Measurements from ENCODE around the gene ZNF19. TPM values are rescaled to one million over a fixed set of nuclear protein-coding genes. Genes with fewer than 3 reads are reported as not detected.

The ZNF19 gene
- total and polyA plus RNA-seq, 4 donors = 0.73 to 2.7 (median 1.9) TPM

GRCh38 chr16:71514476-71514875 lies 25.4 kb upstream of the ZNF19 start:
- DNase-seq (ENCODE audit: low spot score) = no peak
- WGBS = 90% methylated on average over 7 of the region's 7 CpGs
- H3K27ac ChIP-seq (ENCODE audit: low read depth in 1 of 2, low read length in 2 of 2) = no peak overlapping the region

DNA sequence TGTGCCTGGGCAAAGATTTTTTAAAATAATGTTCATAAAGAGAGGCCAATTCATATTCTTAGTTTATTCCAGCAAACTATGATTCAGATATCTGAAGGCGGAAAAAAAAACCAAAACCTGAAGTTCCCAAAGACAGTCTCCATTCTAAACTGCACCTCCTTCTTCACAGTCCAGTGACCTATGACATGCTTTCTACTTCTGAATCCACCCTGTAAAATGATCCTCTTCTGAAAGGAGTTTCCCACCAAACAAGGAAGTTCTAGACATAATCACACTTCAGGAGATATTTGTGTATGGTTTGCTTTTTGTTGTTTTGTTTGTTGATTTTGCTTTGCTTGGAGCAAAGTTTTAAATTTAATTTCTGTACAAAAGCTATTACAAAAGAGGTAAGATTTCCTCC lies 24.2 kb upstream of the ZNF19 start:
- no peak for DNase-seq (ENCODE audit: low spot score)
- H3K36me3 ChIP-seq (ENCODE audit: control insufficient read depth in 4 of 4, insufficient read depth in 3 of 4, low read depth in 1 of 4, low read length in 3 of 4) = no peaks in the 10 kb centered on the region
- no peaks in the 10 kb centered on the region for H3K27me3 ChIP-seq (ENCODE audit: control insufficient read depth in 4 of 4, insufficient read depth in 4 of 4, low read length in 3 of 4)
- no peaks in the 10 kb centered on the region for H3K9me3 ChIP-seq (ENCODE audit: control insufficient read depth in 4 of 4, low read length in 3 of 4)
- H3K4me1 ChIP-seq (ENCODE audit: control insufficient read depth in 4 of 4, insufficient read depth in 4 of 4, low read length in 3 of 4) = peaks cover 3 to 9% (median 4%) of the 10 kb centered on the region in 4 donors
- no peak overlapping the region for H3K9ac ChIP-seq (ENCODE audit: low read depth in 1 of 2, low read length in 2 of 2)
- H3K4me3 ChIP-seq (ENCODE audit: low read depth in 1 of 3, low read length in 3 of 3) = no peak overlapping the region
- no peak overlapping the region for H3K27ac ChIP-seq (ENCODE audit: low read depth in 1 of 2, low read length in 2 of 2)
- WGBS = 14% methylated on average over 1 of the region's 1 CpG
- TF ChIP-seq GABPA (IDR thresholded peaks at IDR 0.05 in 1 of 2, conservative IDR thresholded peaks at IDR 0.05 in 1 of 2) (no peak), TAF1 (conservative IDR thresholded peaks at IDR 0.05) (no peak), HNF4G (IDR thresholded peaks at IDR 0.05) (no peak), FOXA1 (IDR thresholded peaks at IDR 0.05) (no peak), RAD21 (IDR thresholded peaks at IDR 0.05) (no peak), SP1 (IDR thresholded peaks at IDR 0.05) (no peak), HNF4A (conservative IDR thresholded peaks at IDR 0.05) (no peak), CTCF (IDR thresholded peaks at IDR 0.05; ENCODE audit: low read depth, low read length, missing input control) (no peak), RXRA (IDR thresholded peaks at IDR 0.05) (no peak), NR2F2 (IDR thresholded peaks at IDR 0.05) (no peak)

More at GRCh38 chr16:71514476-71514875, 25.4 kb upstream of the ZNF19 start:
- H3K9me3 ChIP-seq (ENCODE audit: control insufficient read depth in 4 of 4, low read length in 3 of 4) = no peaks in the 10 kb centered on the region
- H3K4me1 ChIP-seq (ENCODE audit: control insufficient read depth in 4 of 4, insufficient read depth in 4 of 4, low read length in 3 of 4) = peaks cover 3 to 9% (median 4%) of the 10 kb centered on the region in 4 donors
- TF ChIP-seq RXRA (IDR thresholded peaks at IDR 0.05) = no peak
- TF ChIP-seq, protein P1, sequence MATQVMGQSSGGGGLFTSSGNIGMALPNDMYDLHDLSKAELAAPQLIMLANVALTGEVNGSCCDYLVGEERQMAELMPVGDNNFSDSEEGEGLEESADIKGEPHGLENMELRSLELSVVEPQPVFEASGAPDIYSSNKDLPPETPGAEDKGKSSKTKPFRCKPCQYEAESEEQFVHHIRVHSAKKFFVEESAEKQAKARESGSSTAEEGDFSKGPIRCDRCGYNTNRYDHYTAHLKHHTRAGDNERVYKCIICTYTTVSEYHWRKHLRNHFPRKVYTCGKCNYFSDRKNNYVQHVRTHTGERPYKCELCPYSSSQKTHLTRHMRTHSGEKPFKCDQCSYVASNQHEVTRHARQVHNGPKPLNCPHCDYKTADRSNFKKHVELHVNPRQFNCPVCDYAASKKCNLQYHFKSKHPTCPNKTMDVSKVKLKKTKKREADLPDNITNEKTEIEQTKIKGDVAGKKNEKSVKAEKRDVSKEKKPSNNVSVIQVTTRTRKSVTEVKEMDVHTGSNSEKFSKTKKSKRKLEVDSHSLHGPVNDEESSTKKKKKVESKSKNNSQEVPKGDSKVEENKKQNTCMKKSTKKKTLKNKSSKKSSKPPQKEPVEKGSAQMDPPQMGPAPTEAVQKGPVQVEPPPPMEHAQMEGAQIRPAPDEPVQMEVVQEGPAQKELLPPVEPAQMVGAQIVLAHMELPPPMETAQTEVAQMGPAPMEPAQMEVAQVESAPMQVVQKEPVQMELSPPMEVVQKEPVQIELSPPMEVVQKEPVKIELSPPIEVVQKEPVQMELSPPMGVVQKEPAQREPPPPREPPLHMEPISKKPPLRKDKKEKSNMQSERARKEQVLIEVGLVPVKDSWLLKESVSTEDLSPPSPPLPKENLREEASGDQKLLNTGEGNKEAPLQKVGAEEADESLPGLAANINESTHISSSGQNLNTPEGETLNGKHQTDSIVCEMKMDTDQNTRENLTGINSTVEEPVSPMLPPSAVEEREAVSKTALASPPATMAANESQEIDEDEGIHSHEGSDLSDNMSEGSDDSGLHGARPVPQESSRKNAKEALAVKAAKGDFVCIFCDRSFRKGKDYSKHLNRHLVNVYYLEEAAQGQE (IDR thresholded peaks at IDR 0.05) = no peak
- TF ChIP-seq JUND (IDR thresholded peaks at IDR 0.05) = no peak
- TF ChIP-seq, protein P2, sequence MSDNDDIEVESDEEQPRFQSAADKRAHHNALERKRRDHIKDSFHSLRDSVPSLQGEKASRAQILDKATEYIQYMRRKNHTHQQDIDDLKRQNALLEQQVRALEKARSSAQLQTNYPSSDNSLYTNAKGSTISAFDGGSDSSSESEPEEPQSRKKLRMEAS (IDR thresholded peaks at IDR 0.05) = no peak
- TF ChIP-seq, protein P3, sequence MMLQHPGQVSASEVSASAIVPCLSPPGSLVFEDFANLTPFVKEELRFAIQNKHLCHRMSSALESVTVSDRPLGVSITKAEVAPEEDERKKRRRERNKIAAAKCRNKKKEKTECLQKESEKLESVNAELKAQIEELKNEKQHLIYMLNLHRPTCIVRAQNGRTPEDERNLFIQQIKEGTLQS (IDR thresholded peaks at IDR 0.05) = no peak
- TF ChIP-seq FOXA2 (IDR thresholded peaks at IDR 0.05) = no peak
- TF ChIP-seq CTCF (IDR thresholded peaks at IDR 0.05; ENCODE audit: low read depth, low read length, missing input control) = no peak
- no peak for TF ChIP-seq EGR1 (IDR thresholded peaks at IDR 0.05; ENCODE audit: low read depth in 2 of 2)
- TF ChIP-seq GABPA (IDR thresholded peaks at IDR 0.05 in 1 of 2, conservative IDR thresholded peaks at IDR 0.05 in 1 of 2) = no peak
- no peak for TF ChIP-seq FOXA1 (IDR thresholded peaks at IDR 0.05)
- no peak for TF ChIP-seq TAF1 (conservative IDR thresholded peaks at IDR 0.05)
- no peak for TF ChIP-seq HNF4A (conservative IDR thresholded peaks at IDR 0.05)
- TF ChIP-seq HNF4G (IDR thresholded peaks at IDR 0.05) = no peak
- no peaks in the 10 kb centered on the region for H3K27me3 ChIP-seq (ENCODE audit: control insufficient read depth in 4 of 4, insufficient read depth in 4 of 4, low read length in 3 of 4)
- no peak overlapping the region for H3K4me3 ChIP-seq (ENCODE audit: low read depth in 1 of 3, low read length in 3 of 3)
- H3K36me3 ChIP-seq (ENCODE audit: control insufficient read depth in 4 of 4, insufficient read depth in 3 of 4, low read depth in 1 of 4, low read length in 3 of 4) = no peaks in the 10 kb centered on the region
- no peak overlapping the region for H3K9ac ChIP-seq (ENCODE audit: low read depth in 1 of 2, low read length in 2 of 2)

Measured in liver (tissue), 9 donors.